Measurements from ENCODE around the gene MON1A. TPM values are rescaled to one million over a fixed set of nuclear protein-coding genes. Genes with fewer than 3 reads are reported as not detected.

The MON1A gene

GRCh38 chr3:49865198-49865784 lies 64.3 kb downstream of the MON1A start:
- no peak overlapping the region for H2AFZ ChIP-seq (ENCODE audit: low read depth, low read length)
- H4K8ac ChIP-seq (ENCODE audit: low read length): no peak overlapping the region
- WGBS: 54% methylated on average over 7 of the region's 7 CpGs
- H2AK5ac ChIP-seq (ENCODE audit: low read length, severe bottlenecking): no peak overlapping the region
- H2BK120ac ChIP-seq (ENCODE audit: low read depth, low read length): no peak overlapping the region
- H4K91ac ChIP-seq (ENCODE audit: low read length): no peak overlapping the region
- no peak overlapping the region for H3K27ac ChIP-seq (ENCODE audit: low read length, poor library complexity, severe bottlenecking)
- no peak overlapping the region for H2BK5ac ChIP-seq (ENCODE audit: low read depth, low read length, poor library complexity, severe bottlenecking)
- no peak overlapping the region for H3K4me3 ChIP-seq (ENCODE audit: insufficient read depth in 1 of 2, low read depth in 1 of 2, low read length in 2 of 2)
- no peak for DNase-seq
- no peak overlapping the region for H3K23ac ChIP-seq (ENCODE audit: low read length in 2 of 2)
- H3K9ac ChIP-seq (ENCODE audit: low read length): no peak overlapping the region
- H3K18ac ChIP-seq (ENCODE audit: low read depth in 1 of 2, low read length in 2 of 2): no peak overlapping the region
- H2BK12ac ChIP-seq (ENCODE audit: low read length in 2 of 2): no peak overlapping the region
- no peak overlapping the region for H3K14ac ChIP-seq (ENCODE audit: low read length in 2 of 2)
- no peaks in the 10 kb centered on the region for H3K9me3 ChIP-seq (ENCODE audit: control insufficient read depth, low read length)
- H3K36me3 ChIP-seq (ENCODE audit: control insufficient read depth in 1 of 2, insufficient read depth in 2 of 2, low read depth in 1 of 2, low read length in 2 of 2): no peaks in the 10 kb centered on the region
- no peaks in the 10 kb centered on the region for H3K79me1 ChIP-seq (replicated peaks; ENCODE audit: low read length, poor library complexity, severe bottlenecking)
- peaks cover 71 to 90% of the 10 kb centered on the region in 2 experiments for H3K27me3 ChIP-seq (ENCODE audit: control insufficient read depth in 1 of 2, insufficient read depth in 1 of 2, low read length in 2 of 2)
- no peak overlapping the region for H3K4me2 ChIP-seq (ENCODE audit: low read length, poor library complexity, severe bottlenecking)
- no peak overlapping the region for H3K4ac ChIP-seq (ENCODE audit: low read depth in 1 of 2, low read length in 2 of 2)
- H2BK15ac ChIP-seq (ENCODE audit: low read depth, poor library complexity, severe bottlenecking): no peak overlapping the region
- H3K4me1 ChIP-seq (ENCODE audit: control insufficient read depth, insufficient read depth, low read depth, low read length): peaks cover 12% of the 10 kb centered on the region

- no peak overlapping the region for H3K4me3 ChIP-seq (ENCODE audit: insufficient read depth in 1 of 2, low read depth in 1 of 2, low read length in 2 of 2)
- H3K79me1 ChIP-seq (replicated peaks; ENCODE audit: low read length, poor library complexity, severe bottlenecking): no peaks in the 10 kb centered on the region
- no peak overlapping the region for H2BK120ac ChIP-seq (ENCODE audit: low read depth, low read length)
- H4K91ac ChIP-seq (ENCODE audit: low read length): no peak overlapping the region
- H3K23ac ChIP-seq (ENCODE audit: low read length in 2 of 2): no peak overlapping the region
- no peak overlapping the region for H3K27ac ChIP-seq (ENCODE audit: low read length, poor library complexity, severe bottlenecking)
- peaks cover 0 to 2% of the 10 kb centered on the region in 2 experiments for H3K36me3 ChIP-seq (ENCODE audit: control insufficient read depth in 1 of 2, insufficient read depth in 2 of 2, low read depth in 1 of 2, low read length in 2 of 2)
- 68% methylated on average over 5 of the region's 5 CpGs for WGBS
- no peak overlapping the region for H2AK5ac ChIP-seq (ENCODE audit: low read length, severe bottlenecking)
- no peak overlapping the region for H3K18ac ChIP-seq (ENCODE audit: low read depth in 1 of 2, low read length in 2 of 2)
- no peak overlapping the region for H2AFZ ChIP-seq (ENCODE audit: low read depth, low read length)
- H3K4ac ChIP-seq (ENCODE audit: low read depth in 1 of 2, low read length in 2 of 2): no peak overlapping the region
- H4K8ac ChIP-seq (ENCODE audit: low read length): no peak overlapping the region
- H3K9me3 ChIP-seq (ENCODE audit: control insufficient read depth, low read length): no peaks in the 10 kb centered on the region
- DNase-seq: no peak
- peaks cover 65 to 83% of the 10 kb centered on the region in 2 experiments for H3K27me3 ChIP-seq (ENCODE audit: control insufficient read depth in 1 of 2, insufficient read depth in 1 of 2, low read length in 2 of 2)
- H3K4me1 ChIP-seq (ENCODE audit: control insufficient read depth, insufficient read depth, low read depth, low read length): peaks cover 7% of the 10 kb centered on the region
- no peak overlapping the region for H3K4me2 ChIP-seq (ENCODE audit: low read length, poor library complexity, severe bottlenecking)
- no peak overlapping the region for H2BK15ac ChIP-seq (ENCODE audit: low read depth, poor library complexity, severe bottlenecking)
- no peak overlapping the region for H2BK5ac ChIP-seq (ENCODE audit: low read depth, low read length, poor library complexity, severe bottlenecking)
- no peak overlapping the region for H2BK12ac ChIP-seq (ENCODE audit: low read length in 2 of 2)
- no peak overlapping the region for H3K14ac ChIP-seq (ENCODE audit: low read length in 2 of 2)
- no peak overlapping the region for H3K9ac ChIP-seq (ENCODE audit: low read length)
These were observed 65.1 kb downstream of the MON1A start for GRCh38 chr3:49864505-49864904.

GRCh38 chr3:49859576-49860305 lies 69.9 kb downstream of the MON1A start:
- Histone ChIP-seq H3K4me2 (ENCODE audit: low read length, poor library complexity, severe bottlenecking) (no peak overlapping the region), H2BK15ac (ENCODE audit: low read depth, poor library complexity, severe bottlenecking) (no peak overlapping the region), H2BK12ac (ENCODE audit: low read length in 2 of 2) (no peak overlapping the region), H3K23ac (ENCODE audit: low read length in 2 of 2) (no peak overlapping the region), H2BK5ac (ENCODE audit: low read depth, low read length, poor library complexity, severe bottlenecking) (no peak overlapping the region), H3K36me3 (ENCODE audit: control insufficient read depth in 1 of 2, insufficient read depth in 2 of 2, low read depth in 1 of 2, low read length in 2 of 2) (peaks cover 0 to 2% of the 10 kb centered on the region in 2 experiments), H3K79me1 (replicated peaks; ENCODE audit: low read length, poor library complexity, severe bottlenecking) (peaks cover 9% of the 10 kb centered on the region), H2BK120ac (ENCODE audit: low read depth, low read length) (no peak overlapping the region), H3K27me3 (ENCODE audit: control insufficient read depth in 1 of 2, insufficient read depth in 1 of 2, low read length in 2 of 2) (peaks cover 19 to 39% of the 10 kb centered on the region in 2 experiments), H2AK5ac (ENCODE audit: low read length, severe bottlenecking) (no peak overlapping the region), H3K4me1 (ENCODE audit: control insufficient read depth, insufficient read depth, low read depth, low read length) (peaks cover 8% of the 10 kb centered on the region), H3K14ac (ENCODE audit: low read length in 2 of 2) (no peak overlapping the region), H3K4ac (ENCODE audit: low read depth in 1 of 2, low read length in 2 of 2) (no peak overlapping the region), H3K9ac (ENCODE audit: low read length) (no peak overlapping the region), H2AFZ (ENCODE audit: low read depth, low read length) (no peak overlapping the region), H4K8ac (ENCODE audit: low read length) (no peak overlapping the region), H3K4me3 (ENCODE audit: insufficient read depth in 1 of 2, low read depth in 1 of 2, low read length in 2 of 2) (no peak overlapping the region), H3K27ac (ENCODE audit: low read length, poor library complexity, severe bottlenecking) (no peak overlapping the region), H4K91ac (ENCODE audit: low read length) (no peak overlapping the region), H3K9me3 (ENCODE audit: control insufficient read depth, low read length) (no peaks in the 10 kb centered on the region), H3K18ac (ENCODE audit: low read depth in 1 of 2, low read length in 2 of 2) (no peak overlapping the region)
- DNase-seq: no peak
- 81% methylated on average over 8 of the region's 12 CpGs for WGBS

Small RNAs within 50 kb of the gene (small RNA-seq; reads per million reads assigned to genes)
- gene RN7SL217P (ENCODE audit: low read depth): not detected

Measured in mesenchymal stem cell (in vitro differentiated cells and primary cell).